ENCODE data around the gene TCF7L2.
"Not testable (repeated sequence)": the region's sequence is repeated elsewhere in the genome, so short reads cannot be mapped to it uniquely, and the experiment has no call there.

TCF7L2 gene

GRCh38 chr10:113099431-113100183, 149.6 kb downstream of the TCF7L2 start:
- DNase-seq, result no peak

DNA sequence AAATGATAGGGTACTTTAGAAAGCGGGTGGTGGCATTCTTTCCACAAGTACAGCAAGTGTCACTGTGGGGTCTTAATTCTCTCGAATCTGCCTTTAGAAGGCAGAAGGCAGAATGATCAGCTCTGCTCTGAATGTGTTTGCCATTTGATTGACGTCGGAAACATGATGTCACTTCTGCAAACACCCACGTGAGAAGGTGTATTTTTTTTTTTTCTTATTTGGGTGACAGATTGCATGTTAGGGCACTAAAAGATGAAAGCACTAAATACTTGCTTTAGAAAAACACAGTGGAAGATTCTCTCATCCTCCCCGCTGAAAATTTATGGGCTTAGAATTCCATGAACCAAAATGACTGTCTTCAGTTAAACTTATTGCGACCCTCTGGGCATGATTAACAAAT, 150.2 kb downstream of the TCF7L2 start:
- DNase-seq, result no peak

DNA sequence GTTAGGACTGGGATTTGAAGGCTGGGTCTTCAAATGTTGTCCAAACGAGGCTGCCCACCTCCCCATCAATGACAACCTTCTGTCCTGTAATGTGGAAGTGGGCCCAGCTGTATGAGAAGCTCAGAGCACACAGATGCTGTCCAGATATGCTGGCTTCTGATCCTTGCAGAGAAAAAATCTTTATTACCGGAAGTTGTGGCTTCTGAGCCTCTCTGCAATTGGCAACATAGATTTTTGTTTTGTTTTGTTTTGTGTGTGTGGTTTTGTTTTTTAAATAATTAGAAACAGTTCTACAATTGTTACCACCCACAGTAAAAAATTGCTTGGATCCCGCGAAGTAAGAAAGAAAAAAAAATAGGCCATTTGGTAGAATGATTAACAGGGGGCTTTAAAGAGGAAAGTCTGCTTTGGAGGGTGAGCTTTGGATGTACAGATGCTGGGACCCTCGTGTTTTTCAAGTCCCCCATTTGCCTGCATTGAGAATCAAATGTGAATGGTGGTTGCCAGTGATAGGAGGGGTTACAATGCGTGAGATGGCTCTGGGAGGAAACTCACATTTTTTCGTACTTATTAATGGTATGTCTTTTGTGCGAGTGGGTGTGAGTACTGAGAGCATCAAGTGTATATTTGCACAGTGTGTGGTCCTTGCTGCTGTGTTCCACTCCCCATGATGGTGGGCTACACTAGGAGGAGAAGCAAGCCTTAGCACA, 153.2 kb downstream of the TCF7L2 start:
- no peak for DNase-seq

DNA sequence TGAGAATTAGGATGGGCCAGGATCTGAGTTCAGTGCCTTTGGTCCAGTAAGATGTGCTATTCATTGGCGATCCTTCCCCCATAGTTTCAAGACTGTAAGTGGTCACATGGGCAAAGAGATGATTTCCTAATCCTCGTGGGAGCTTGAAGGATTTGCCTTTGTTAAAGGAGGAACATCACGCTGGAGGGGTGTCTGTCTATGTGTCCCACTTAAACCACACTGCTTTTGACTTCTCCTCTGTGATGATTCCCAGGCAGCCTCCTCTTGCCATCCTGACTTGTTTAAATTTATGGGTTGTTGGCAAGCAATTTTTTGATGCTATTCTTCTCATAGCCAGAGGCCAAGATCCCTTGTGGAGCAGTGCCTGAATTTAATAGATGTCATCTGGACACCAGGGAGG, 154.0 kb downstream of the TCF7L2 start:
- no peak for DNase-seq

GRCh38 chr10:113108194-113108835, 158.3 kb downstream of the TCF7L2 start:
- peak; percentile 28 for DNase-seq

DNA sequence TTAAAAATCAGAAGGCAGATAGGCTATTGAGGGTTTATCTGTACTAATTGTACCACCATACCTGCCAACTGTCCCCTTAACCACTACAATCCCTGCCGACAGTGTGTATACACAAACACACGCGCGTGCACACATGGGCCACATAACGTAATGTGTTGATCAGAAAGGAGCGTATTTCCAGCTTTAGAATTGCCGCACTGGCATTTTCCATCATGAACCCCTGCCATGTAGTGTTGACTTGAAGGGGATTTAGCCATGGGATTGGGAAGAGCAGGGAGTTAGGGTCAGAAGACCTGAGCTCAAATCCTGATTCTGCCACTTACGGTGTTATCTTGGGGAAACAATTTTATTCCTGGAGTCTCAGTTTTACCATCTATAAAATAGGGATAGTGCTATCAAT, 158.9 kb downstream of the TCF7L2 start:
- no peak for DNase-seq

DNA sequence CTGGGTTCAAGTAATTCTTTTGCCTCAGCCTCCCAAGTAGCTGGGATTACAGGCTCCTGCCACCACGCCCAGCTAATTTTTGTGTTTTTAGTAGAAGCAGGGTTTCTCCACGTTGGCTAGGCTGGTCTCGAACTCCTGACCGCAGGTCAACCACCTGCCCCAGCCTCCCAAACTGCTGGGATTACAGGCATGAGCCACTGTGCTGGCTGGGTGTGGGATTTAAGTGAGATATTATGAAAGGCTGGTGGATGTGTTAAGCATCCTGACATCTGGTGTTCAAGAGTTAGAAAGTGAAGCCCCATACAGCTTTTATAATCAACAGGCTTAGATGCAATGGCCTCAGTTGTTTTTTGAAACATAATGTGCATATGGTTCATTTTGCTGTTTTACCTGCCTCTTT, 159.4 kb downstream of the TCF7L2 start:
- not testable (repeated sequence) for DNase-seq

DNA sequence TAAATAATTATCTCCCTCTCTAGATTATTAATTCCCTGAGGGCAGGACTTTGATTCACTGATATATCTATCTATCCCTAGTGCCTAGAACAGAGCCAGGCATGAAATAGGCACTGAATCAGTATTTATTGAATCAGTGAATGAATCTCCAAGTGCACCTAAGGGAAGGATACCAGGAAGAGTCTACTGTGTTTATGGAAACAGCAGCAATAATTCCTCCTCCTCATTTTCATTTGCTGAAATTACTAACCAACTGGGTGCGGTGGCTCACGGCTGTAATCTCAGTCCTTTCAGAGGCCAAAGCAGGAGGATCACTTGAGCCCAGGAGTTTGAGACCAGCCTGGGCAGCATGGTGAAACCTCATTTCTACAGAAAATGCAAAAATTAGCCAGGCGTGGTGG, 161.2 kb downstream of the TCF7L2 start:
- DNase-seq, result no peak

GRCh38 chr10:113111900-113112853, 162.1 kb downstream of the TCF7L2 start:
- DNase-seq, result no peak

GRCh38 chr10:113113241-113113640, 163.2 kb downstream of the TCF7L2 start:
- DNase-seq, result no peak

- no peak for DNase-seq
Observed at GRCh38 chr10:113113918-113114317, 163.9 kb downstream of the TCF7L2 start.

DNA sequence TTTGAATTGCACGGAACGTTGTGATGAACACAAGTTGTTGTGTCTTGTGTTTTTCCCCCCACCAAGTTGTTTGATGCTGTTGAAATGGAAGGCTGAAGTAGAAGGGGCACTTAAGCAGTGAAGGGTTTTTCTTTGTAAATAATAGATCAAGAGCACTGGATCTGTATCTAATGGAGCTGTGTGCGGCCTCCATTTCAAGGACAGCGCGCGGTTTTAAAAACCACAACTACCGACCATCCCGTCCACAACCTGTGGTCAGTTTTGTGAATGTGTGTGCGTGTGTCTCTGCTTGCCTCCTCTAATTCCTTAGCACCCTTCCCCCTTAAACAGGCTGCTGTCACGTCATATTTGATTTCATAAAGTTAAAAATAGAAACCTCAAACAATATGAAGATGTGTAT, 165.5 kb downstream of the TCF7L2 start:
- no peak for DNase-seq

DNA sequence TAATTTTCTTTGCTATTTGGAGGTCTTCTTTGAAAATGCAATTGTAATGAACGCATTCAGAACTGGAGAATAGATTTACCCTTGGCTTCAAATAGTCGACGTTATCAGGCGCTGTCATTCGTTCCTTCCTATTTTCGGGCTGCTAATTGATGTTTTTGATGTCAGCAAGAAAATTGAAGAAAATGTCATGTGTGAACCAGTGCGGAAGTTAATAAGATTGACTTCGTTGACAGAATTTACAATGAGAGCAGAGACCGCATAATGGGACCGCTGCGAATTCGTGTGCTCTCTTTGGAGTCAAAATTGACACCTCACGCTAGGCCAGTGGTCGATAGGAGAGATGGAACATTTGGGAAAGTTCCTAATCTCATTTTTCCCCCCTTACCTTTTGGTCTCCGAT, 168.8 kb downstream of the TCF7L2 start:
- DNase-seq, result no peak

DNA sequence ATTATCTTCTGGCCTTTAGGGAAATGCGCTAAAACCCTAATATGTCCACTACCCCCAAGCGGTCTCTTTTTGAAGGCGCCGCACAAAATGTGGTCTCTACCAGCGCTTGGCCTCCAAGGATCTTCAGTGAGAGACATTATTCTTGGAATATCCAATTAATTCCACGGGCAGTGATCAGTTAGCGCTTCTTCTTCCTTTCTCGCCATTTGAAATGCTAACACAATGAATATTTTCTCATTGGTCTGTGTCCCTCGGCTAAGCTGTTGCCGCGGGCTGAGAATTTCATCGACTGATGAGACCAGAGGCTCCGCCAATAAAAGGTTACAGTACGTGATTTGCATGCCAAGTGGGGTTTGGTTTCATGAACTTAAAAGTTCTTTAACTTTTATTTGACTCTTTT, 169.8 kb downstream of the TCF7L2 start:
- DNase-seq, result no peak

GRCh38 chr10:113121153-113121552, 171.1 kb downstream of the TCF7L2 start:
- DNase-seq, result no peak

DNA sequence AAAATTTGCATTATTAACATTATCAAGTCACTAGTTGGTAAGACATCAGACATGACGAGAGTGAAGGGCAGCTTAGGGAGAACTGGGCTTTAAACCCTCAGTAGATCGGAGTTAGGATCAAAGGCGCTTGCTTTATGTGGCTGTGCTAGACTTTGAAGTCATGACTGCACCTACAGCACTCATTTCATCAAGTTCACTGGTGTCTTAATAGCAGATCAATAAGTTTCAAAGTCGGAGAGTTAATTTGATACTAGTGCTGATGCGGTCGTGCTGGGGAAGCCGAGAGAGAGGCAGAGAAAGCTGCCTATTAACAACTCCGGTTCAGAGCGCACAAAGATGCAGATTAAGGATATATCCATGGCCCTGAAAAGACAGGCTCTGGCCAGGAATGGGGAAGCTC, 172.9 kb downstream of the TCF7L2 start:
- DNase-seq, result no peak

DNA sequence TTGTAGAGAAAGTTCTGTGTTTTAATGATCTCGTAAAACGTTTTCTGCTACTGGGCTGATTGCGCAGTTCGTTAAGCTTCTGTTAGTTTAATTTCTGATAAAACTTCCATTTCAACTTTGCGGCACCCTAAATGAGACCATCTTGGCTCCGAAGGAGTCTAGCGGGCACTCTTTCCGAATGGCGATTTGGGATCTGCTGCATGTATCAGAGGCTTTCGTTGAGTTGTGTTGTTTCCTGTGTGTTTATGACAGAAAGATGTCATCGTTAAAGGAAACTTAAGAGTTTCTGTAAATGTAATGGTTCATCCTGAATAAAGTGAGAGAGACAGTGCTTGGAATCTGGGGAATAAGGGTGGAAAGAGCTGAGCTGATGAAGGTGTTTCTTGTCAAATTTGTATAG, 174.7 kb downstream of the TCF7L2 start:
- no peak for DNase-seq

DNA sequence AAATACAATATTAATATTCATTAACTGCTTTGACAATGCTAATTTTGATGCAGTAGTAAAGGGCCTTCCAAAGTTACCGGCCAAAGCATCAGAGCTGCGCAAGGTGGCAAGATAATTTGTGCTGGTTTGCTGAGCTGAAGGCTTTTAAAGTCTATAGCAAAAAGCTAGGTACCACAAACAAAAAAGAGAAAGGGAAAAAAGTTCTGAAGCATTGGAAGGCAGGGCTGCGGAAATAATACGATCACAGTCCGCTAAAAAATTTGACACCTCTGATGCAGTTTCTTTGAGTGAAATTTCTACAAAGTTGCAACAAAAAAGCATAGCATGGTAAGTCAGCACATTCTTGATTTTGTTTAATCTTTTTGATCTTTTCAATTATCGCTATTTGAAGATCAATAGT, 175.6 kb downstream of the TCF7L2 start:
- no peak for DNase-seq

- peak; percentile 50 for DNase-seq
Observed at GRCh38 chr10:113126229-113127201, 176.5 kb downstream of the TCF7L2 start.

DNA sequence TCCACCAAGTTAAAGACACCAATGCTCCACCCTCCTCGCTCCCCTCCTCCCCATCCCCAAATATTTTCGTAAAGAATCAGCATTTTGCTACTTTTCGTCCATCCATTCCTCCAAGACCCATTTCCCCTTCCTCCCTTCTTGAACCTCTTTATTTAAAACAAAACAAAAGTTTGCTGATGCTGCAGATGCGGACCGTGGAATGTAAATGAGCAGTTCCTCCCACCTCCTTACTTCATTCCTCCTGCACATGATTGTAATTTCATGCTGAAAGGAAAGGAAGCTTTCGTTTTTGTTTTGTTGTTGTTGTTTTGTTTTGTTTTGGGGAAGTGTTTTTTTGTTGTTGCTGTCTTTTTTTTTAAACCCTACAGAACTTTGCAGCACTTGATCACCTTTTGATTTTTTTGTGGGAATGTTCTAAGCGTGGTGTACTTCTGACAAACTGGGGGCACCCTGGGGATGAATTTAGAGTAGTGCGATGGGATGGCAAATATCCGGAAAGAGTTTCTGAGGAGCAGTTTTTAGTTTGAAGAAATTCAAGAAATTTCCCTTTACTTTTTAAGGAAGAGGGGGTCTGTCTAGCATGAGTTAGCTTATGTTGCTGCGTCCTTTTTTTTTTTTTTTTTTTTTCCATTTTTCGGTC, 177.3 kb downstream of the TCF7L2 start:
- no peak for DNase-seq

DNA sequence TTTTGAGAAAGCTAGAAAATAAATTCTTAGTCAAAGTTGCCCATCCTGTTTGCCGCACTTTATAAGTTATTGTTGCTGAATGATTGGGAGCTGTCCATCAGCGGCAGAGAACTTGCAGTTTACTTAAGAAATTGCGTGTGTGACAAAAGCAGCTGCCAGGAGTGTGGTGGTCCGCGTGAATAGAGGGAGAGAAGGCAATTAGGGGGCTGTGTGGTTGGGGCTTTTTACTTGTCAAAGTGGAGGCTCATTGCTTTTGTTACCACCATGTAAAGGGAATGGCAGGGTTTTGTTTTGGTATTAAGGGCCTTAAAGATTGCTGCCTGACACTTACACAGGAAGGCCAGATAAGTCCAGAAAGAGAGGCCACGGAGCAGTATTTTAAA, 177.8 kb downstream of the TCF7L2 start:
- DNase-seq, result no peak
